Loucy (cell line): ENCODE results near the gene FAM187B.
"Not testable (repeated sequence)": the region's sequence is repeated elsewhere in the genome, so short reads cannot be mapped to it uniquely, and the experiment has no call there.

Source experiments
- CTCF ChIP-seq: fragments of 200-600 bp; sonication (generic); conservative IDR thresholded peaks from 2 replicates; pipeline ENCODE4 v1.5.1; 2014; ENCODE audit warnings: mild to moderate bottlenecking, antibody characterized with exemption, low read length
- EZH2phosphoT487 ChIP-seq: fragments of 200-600 bp; IDR thresholded peaks from 2 replicates; pipeline ENCODE4 v1.6.1; 2018; ENCODE audit warnings: antibody characterized with exemption, mild to moderate bottlenecking, moderate library complexity, borderline replicate concordance

DNA sequence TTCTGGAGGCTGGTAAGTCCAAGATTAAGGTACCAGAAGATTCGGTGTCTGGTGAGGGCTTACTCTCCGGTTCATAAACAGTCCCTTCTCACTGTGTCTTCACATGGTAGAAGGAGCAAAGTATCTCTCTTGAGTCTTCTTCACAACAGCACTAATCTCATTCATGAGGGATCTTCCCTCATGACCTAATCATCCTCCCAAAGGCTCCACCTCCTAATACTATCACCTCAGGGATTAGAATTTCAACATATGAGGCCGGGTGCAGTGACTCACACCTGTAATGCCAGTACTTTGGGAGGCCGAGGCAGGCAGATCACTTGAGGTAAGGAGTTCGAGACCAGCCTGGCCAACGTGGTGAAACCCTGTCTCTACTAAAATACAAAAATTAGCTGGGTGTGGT lies 31.7 kb downstream of the FAM187B start:
- TF ChIP-seq EZH2phosphoT487, CTCF: not testable (repeated sequence)
